IPS-18a (cell line): ENCODE results near the gene PPP1R13B.

ENCODE experiments used
- H3K27ac ChIP-seq: one replicate; pipeline ENCODE4 v1.5.1; 2013; ENCODE audit warnings: low read length
- H3K27me3 ChIP-seq: one replicate; pipeline ENCODE4 v1.6.1; 2013; ENCODE audit warnings: mild to moderate bottlenecking, low read length; ENCODE audit not compliant: control insufficient read depth, insufficient read depth
- H3K36me3 ChIP-seq: one replicate; pipeline ENCODE4 v1.6.1; 2013; ENCODE audit warnings: low read depth, low read length; ENCODE audit not compliant: control insufficient read depth
- H3K4me1 ChIP-seq: one replicate; pipeline ENCODE4 v1.6.1; 2013; ENCODE audit warnings: low read depth, low read length; ENCODE audit not compliant: control insufficient read depth
- H3K4me3 ChIP-seq: one replicate; pipeline ENCODE4 v1.5.1; 2013; ENCODE audit warnings: low read length
- H3K9ac ChIP-seq: one replicate; pipeline ENCODE4 v1.6.1; 2013; ENCODE audit warnings: mild to moderate bottlenecking, low read length, moderate library complexity
- H3K9me3 ChIP-seq: one replicate; pipeline ENCODE4 v1.6.1; 2013; ENCODE audit warnings: low read depth, low read length; ENCODE audit not compliant: control insufficient read depth

PPP1R13B gene

GRCh38 chr14:103878180-103878579 lies 30.8 kb upstream of the PPP1R13B start:
- Histone ChIP-seq H3K27me3 (no peaks in the 10 kb centered on the region), H3K4me1 (peaks cover 14% of the 10 kb centered on the region), H3K27ac (no peak overlapping the region), H3K9me3 (no peaks in the 10 kb centered on the region), H3K9ac (no peak overlapping the region), H3K4me3 (no peak overlapping the region), H3K36me3 (no peaks in the 10 kb centered on the region)

- Histone ChIP-seq H3K27me3 (no peaks in the 10 kb centered on the region), H3K27ac (no peak overlapping the region), H3K36me3 (no peaks in the 10 kb centered on the region), H3K4me3 (no peak overlapping the region), H3K9ac (no peak overlapping the region), H3K9me3 (no peaks in the 10 kb centered on the region), H3K4me1 (peaks cover 12% of the 10 kb centered on the region)
Measured at GRCh38 chr14:103875010-103875409, 27.6 kb upstream of the PPP1R13B start.

GRCh38 chr14:103872481-103873113 lies 25.2 kb upstream of the PPP1R13B start:
- Histone ChIP-seq H3K27ac (no peak overlapping the region), H3K27me3 (no peaks in the 10 kb centered on the region), H3K9ac (peak overlapping the region; percentile 37), H3K4me1 (peaks cover 7% of the 10 kb centered on the region), H3K9me3 (no peaks in the 10 kb centered on the region), H3K36me3 (no peaks in the 10 kb centered on the region), H3K4me3 (peak overlapping the region; percentile 46)

- peak overlapping the region; percentile 46 for H3K4me3 ChIP-seq
- no peaks in the 10 kb centered on the region for H3K27me3 ChIP-seq
- no peaks in the 10 kb centered on the region for H3K36me3 ChIP-seq
- H3K9me3 ChIP-seq: no peaks in the 10 kb centered on the region
- peaks cover 7% of the 10 kb centered on the region for H3K4me1 ChIP-seq
- H3K27ac ChIP-seq: no peak overlapping the region
- peak overlapping the region; percentile 37 for H3K9ac ChIP-seq
Measured at GRCh38 chr14:103871596-103872480, 24.5 kb upstream of the PPP1R13B start.

- H3K4me3 ChIP-seq: no peak overlapping the region
- H3K9me3 ChIP-seq: no peaks in the 10 kb centered on the region
- H3K4me1 ChIP-seq: peaks cover 7% of the 10 kb centered on the region
- H3K27me3 ChIP-seq: no peaks in the 10 kb centered on the region
- no peak overlapping the region for H3K9ac ChIP-seq
- no peak overlapping the region for H3K27ac ChIP-seq
- no peaks in the 10 kb centered on the region for H3K36me3 ChIP-seq
Measured at GRCh38 chr14:103870891-103871595, 23.7 kb upstream of the PPP1R13B start.

GRCh38 chr14:103870144-103870876 lies 22.9 kb upstream of the PPP1R13B start:
- Histone ChIP-seq H3K9ac (no peak overlapping the region), H3K4me3 (no peak overlapping the region), H3K36me3 (no peaks in the 10 kb centered on the region), H3K27me3 (no peaks in the 10 kb centered on the region), H3K27ac (no peak overlapping the region), H3K4me1 (peaks cover 7% of the 10 kb centered on the region), H3K9me3 (no peaks in the 10 kb centered on the region)

- peaks cover 7% of the 10 kb centered on the region for H3K4me1 ChIP-seq
- H3K27ac ChIP-seq: no peak overlapping the region
- H3K9me3 ChIP-seq: no peaks in the 10 kb centered on the region
- H3K4me3 ChIP-seq: no peak overlapping the region
- no peaks in the 10 kb centered on the region for H3K36me3 ChIP-seq
- H3K9ac ChIP-seq: no peak overlapping the region
- H3K27me3 ChIP-seq: no peaks in the 10 kb centered on the region
Measured at GRCh38 chr14:103869406-103870143, 22.2 kb upstream of the PPP1R13B start.

GRCh38 chr14:103868242-103868897 lies 21.0 kb upstream of the PPP1R13B start:
- Histone ChIP-seq H3K9ac (no peak overlapping the region), H3K4me3 (no peak overlapping the region), H3K27ac (no peak overlapping the region), H3K36me3 (no peaks in the 10 kb centered on the region), H3K9me3 (no peaks in the 10 kb centered on the region), H3K4me1 (peaks cover 7% of the 10 kb centered on the region), H3K27me3 (no peaks in the 10 kb centered on the region)

- Histone ChIP-seq H3K4me3 (no peak overlapping the region), H3K9ac (no peak overlapping the region), H3K36me3 (no peaks in the 10 kb centered on the region), H3K27ac (no peak overlapping the region), H3K27me3 (no peaks in the 10 kb centered on the region), H3K4me1 (peaks cover 2% of the 10 kb centered on the region), H3K9me3 (no peaks in the 10 kb centered on the region)
Measured at GRCh38 chr14:103867523-103867953, 20.2 kb upstream of the PPP1R13B start.

GRCh38 chr14:103867020-103867419 lies 19.6 kb upstream of the PPP1R13B start:
- Histone ChIP-seq H3K9me3 (no peaks in the 10 kb centered on the region), H3K9ac (no peak overlapping the region), H3K4me1 (no peaks in the 10 kb centered on the region), H3K27me3 (no peaks in the 10 kb centered on the region), H3K4me3 (no peak overlapping the region), H3K27ac (no peak overlapping the region), H3K36me3 (no peaks in the 10 kb centered on the region)
